Activated CD8-positive, alpha-beta memory T cell treated with anti-CD3 and anti-CD28 coated beads for 24 hours (primary cell): ENCODE data around the gene ZMIZ2.

Experiments
- DNase-seq: peaks from one replicate; pipeline ENCODE4 v3.0.0-alpha.2; 2020

ZMIZ2 gene

GRCh38 chr7:44756904-44757303, 8.3 kb downstream of the ZMIZ2 start:
- no peak for DNase-seq

DNA sequence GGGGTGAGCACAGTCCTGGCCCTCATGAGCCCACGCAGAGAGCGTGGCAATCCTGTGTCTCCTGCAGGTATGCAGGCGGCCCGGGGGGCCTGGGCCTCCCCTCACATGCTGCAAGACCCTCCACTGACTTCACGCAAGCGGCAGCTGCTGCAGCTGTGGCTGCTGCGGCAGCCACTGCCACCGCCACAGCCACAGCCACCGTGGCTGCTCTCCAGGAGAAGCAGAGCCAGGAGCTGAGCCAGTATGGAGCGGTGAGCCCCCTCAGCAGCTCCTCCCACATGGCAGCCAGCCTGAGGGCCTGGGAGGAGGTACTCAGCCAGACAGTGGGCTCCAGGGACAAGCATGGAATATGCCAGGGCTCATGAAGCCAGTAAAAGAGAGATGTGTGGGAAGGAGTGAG, 8.7 kb downstream of the ZMIZ2 start:
- DNase-seq = no peak

GRCh38 chr7:44757739-44758138, 9.1 kb downstream of the ZMIZ2 start:
- no peak for DNase-seq

DNA sequence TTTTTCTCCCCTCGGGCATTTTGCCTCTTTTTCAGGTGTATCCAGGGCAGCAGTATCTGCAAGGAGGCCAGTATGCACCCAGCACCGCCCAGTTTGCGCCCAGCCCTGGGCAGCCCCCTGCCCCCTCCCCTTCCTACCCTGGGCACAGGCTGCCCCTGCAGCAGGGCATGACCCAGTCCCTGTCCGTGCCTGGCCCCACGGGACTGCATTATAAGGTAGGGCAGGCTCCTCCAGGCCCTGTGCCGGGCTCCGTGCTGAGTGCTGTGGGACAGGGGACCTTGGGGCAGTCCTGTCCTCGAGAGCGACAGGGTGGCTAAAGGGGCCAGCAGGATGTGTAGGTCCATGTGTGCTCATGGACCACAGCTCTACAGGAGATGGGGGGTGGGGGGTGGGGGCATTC, 10.6 kb downstream of the ZMIZ2 start:
- no peak for DNase-seq

DNA sequence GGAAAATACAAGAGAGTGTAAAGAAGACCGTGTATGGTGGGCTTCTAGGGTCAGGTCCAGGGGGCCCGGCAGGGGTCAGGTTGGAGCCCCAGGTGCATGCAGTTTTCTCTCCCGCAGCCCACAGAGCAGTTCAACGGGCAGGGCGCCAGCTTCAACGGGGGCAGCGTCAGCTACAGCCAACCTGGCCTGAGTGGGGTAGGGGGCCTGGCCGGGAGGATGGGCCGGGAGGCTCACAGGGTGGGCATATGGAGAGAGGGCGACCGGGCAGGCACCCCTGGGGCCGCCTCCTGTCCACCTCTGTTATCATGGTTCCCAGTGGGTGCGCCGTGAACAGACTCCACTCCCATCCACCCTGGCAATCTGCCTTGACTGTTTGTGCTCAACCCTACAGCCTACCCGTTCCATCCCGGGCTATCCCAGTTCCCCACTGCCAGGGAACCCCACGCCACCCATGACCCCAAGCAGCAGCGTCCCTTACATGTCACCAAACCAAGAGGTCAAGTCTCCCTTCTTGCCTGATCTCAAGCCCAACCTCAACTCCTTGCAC, 11.5 kb downstream of the ZMIZ2 start:
- no peak for DNase-seq

DNA sequence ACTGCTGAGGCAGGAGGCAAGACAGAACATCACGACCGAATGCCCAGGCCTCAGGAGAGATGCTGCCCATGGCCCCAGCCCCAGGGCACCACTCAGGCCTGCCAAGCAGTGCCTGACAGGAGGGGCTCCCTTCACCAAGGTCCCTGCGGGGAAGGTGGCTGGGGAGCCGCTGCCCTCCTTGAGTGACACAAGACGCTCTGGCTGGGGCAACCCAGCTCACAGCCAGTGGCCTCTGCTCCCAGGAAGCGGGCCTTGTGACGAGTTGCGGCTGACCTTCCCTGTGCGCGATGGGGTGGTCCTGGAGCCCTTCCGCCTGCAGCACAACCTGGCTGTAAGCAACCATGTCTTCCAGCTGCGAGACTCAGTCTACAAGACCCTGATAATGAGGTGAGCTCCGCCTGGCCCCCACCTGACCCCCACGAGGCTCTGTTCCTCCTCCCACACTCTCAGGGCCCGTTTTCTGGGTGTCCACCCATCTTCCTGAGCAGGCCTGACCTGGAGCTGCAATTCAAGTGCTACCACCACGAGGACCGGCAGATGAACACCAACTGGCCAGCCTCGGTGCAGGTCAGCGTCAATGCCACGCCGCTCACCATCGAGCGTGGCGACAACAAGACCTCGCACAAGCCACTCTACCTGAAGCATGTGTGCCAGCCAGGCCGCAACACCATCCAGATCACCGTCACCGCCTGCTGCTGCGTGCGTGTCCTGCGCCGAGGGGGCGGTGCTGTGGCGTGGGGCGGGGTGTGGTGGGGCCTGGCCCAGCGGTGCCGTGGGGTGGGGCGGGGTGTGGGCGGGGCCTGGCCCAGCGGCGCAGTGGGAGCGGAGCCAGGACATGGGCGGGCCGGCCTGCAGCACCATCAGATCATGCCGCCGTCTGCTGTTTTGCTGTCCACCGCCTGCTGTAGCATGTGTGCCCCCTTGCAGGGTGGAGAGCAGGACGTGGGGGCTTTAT, 12.8 kb downstream of the ZMIZ2 start:
- no peak for DNase-seq

DNA sequence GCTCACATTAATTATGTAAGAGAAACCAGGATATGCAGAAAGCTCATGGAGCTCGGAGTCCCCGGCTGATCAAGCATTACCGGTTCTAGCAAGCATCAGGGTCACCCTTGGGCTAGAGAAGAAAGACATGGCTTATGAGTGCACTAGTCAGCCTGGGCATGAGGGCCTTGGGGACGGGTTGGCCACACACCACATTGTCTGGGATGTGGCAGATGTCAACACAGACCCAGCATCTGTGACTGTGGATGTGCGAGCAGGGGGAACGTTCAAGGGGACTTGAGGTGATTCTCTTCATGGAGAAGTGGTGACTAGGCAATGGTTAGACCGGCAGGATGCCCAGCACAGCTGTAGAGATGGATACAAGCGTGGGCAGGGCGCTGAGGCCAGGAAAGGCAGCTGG, 13.7 kb downstream of the ZMIZ2 start:
- no peak for DNase-seq

- no peak for DNase-seq
These were observed 14.3 kb downstream of the ZMIZ2 start for GRCh38 chr7:44762726-44763522.

DNA sequence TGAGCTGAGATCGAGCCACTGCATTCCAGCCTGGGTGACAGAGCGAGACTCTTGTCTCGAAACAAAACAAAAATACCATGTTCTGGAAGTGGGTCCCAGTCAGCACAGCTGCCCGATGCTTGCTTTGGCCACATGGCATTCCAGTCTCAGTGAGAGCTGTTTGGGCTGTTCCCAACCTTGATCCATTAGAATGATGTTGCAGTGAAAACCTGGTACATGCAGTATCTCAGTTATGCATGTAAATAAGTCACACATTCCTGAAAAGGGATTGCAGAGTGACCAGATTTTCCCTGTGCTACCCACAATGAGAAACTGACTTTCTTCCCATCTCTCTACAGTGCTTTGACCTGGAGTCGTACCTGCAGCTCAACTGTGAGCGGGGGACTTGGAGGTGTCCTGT, 15.4 kb downstream of the ZMIZ2 start:
- DNase-seq = no peak

GRCh38 chr7:44764665-44765578, 16.3 kb downstream of the ZMIZ2 start:
- no peak for DNase-seq

DNA sequence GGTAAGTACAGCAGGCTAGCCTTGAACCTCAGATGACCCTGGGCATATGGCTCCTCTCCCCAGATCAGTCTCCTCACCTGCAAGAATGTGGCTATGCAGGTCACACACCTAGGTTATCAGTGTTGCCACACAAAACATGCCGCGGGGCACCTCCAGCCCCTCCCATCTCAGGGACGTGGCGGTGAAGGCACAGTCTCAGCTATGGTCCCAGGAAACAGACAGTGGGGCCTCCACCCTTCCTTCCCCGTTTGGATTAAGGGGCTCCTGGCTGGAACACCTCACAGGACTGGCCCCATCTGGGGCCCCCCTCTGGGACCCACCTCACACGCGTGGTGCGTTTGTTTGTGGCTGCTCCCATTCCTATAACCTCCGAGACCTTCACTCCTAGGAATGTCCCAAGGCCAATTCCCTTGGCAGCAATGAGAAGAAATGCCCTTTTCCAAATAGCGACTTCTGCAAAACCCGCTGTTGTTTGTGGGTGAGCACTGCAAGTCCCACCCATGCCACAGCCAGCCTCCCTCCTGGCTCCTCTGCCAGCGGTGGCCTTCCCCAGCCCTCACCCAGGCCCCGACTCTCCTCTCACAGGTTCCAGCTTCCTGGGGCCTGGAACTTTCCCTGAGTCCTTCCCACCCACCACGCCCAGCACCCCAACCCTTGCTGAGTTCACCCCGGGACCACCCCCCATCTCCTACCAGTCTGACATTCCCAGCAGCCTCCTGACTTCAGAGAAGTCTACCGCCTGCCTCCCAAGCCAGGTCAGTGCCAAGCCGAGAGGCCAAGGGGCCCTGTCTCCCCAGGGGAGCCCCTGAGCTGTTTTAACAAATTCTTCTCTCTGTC, 17.1 kb downstream of the ZMIZ2 start:
- no peak for DNase-seq

DNA sequence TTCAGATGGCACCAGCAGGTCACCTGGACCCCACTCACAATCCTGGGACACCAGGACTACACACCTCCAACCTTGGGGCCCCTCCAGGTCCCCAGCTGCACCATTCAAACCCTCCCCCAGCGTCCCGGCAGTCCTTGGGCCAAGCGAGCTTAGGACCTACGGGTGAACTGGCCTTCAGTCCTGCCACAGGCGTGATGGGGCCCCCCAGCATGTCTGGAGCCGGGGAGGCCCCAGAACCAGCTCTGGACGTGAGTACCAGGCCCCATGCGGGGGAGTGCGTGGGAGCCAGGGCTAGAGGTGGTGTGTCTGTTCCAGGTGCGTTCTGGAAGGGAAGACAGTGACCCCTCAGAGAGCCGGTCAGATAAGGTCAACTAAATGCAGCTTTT, 17.8 kb downstream of the ZMIZ2 start:
- no peak for DNase-seq

- no peak for DNase-seq
These were observed 18.7 kb downstream of the ZMIZ2 start for GRCh38 chr7:44767134-44767911.

DNA sequence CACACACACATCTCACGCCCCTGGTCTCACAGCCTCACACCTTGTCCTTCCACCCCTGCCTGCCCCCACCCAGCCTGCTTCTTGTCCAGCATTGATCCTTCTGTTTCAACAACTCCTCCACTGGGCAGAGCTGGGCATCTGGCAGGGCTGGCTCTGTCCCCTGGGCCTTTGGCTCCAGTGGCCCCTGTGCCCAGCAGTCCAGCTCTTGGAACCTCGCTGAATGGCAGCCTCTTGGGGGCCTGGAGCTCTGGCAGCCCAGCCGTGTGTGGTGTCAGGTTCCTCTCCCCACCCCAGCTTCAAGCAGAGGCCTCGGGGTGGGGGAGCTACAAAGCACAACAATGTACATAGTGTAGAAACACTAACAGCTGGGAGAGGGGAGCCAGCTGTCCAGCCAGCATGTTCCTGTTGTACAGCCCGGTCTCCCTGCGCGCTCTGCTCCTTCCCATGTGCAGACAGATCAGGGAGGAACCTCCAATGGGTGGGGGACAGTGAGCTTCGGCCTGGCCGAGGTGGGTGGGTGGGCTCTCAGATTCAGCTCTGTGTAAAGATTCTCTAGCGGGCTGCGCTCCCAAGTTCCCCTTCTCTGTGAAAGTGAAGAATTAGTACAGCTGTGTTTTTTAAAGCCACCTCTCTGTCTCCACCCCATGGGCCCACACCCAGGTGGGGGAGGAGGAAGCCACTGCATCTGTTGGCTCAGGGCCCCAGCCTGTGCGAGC, 19.4 kb downstream of the ZMIZ2 start:
- DNase-seq = no peak

DNA sequence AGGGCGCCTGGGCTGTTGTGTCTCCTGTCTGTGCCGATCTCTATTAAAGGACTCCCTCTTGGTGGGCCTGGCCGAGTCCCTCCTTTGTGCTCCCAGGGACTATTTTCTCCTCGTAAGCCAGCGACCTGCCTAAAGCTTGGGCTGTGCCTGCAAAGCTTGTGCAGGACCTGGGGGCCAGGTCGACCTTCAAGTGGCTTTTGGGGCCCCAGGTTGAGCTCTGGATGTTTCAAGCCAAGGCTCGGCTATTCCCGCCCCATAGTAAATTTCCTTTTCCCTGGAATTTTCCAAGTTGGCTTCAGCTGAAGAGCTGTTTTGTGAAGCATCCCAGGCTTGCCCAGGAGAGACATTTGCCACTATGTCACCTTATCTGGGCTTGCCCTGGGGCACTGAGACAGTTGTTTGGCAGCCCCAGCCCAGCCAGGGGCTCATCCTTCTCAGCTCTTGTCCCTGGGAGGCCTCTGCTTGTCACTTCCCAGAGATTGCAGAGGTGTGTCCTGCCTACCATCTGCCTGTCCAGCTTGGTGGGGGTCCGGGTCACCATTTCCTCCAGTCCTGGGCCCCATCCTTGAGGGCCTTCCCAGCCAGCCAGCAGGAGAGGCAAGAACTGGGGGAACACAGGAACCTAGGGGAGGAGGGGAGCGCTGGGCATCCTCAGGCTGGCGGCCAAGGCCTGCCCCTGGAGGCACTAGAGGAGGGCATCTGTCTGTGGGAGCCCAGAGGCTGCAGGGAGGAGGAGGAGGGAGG, 20.2 kb downstream of the ZMIZ2 start:
- no peak for DNase-seq

- DNase-seq = no peak
These were observed 20.7 kb downstream of the ZMIZ2 start for GRCh38 chr7:44769376-44769775.

- no peak for DNase-seq
These were observed 21.2 kb downstream of the ZMIZ2 start for GRCh38 chr7:44769776-44770294.

- DNase-seq = no peak
These were observed 22.7 kb downstream of the ZMIZ2 start for GRCh38 chr7:44771358-44771757.

GRCh38 chr7:44772440-44772839, 23.8 kb downstream of the ZMIZ2 start:
- DNase-seq = no peak
